ENCODE measurements around the gene ARHGAP12. TPM values are rescaled to one million over a fixed set of nuclear protein-coding genes. Genes with fewer than 3 reads are reported as not detected.

Gene ARHGAP12
- total and polyA plus RNA-seq, 2 donors from 2014 or later, result 15.0 to 30.9 TPM

- Histone ChIP-seq H3K27ac (ENCODE audit: low read depth in 2 of 2, low read length in 2 of 2) (no peak overlapping the region), H3K9me3 (ENCODE audit: control insufficient read depth in 2 of 3, insufficient read depth in 1 of 3, low read length in 3 of 3) (no peaks in the 10 kb centered on the region), H3K9ac (ENCODE audit: low read length in 3 of 3) (no peak overlapping the region), H3K27me3 (ENCODE audit: control insufficient read depth, insufficient read depth, low read length) (no peaks in the 10 kb centered on the region), H3K36me3 (ENCODE audit: control insufficient read depth in 2 of 3, insufficient read depth in 3 of 3, low read length in 3 of 3) (peaks cover 0 to 4% (median 4%) of the 10 kb centered on the region in 3 donors), H3K4me1 (ENCODE audit: control insufficient read depth in 2 of 3, insufficient read depth in 2 of 3, low read depth in 1 of 3, low read length in 3 of 3) (peaks cover 0 to 4% (median 0%) of the 10 kb centered on the region in 3 donors), H3K4me3 (ENCODE audit: low read length in 3 of 3) (no peak overlapping the region)
- no peak for TF ChIP-seq CTCF (IDR thresholded peaks at IDR 0.05; ENCODE audit: borderline replicate concordance, extremely low read depth, insufficient read depth)
- DNase-seq, result no peak
- intact Hi-C loops (cut with DNase I), result no loop called here
- FAIRE-seq, result no peak
These were observed 16.3 kb downstream of the ARHGAP12 start for GRCh38 chr10:31912289-31912688.

GRCh38 chr10:31910016-31910415 lies 18.6 kb downstream of the ARHGAP12 start:
- no peaks in the 10 kb centered on the region for H3K9me3 ChIP-seq (ENCODE audit: control insufficient read depth in 2 of 3, insufficient read depth in 1 of 3, low read length in 3 of 3)
- no peak for TF ChIP-seq CTCF (IDR thresholded peaks at IDR 0.05; ENCODE audit: borderline replicate concordance, extremely low read depth, insufficient read depth)
- H3K4me3 ChIP-seq (ENCODE audit: low read length in 3 of 3), result no peak overlapping the region
- H3K4me1 ChIP-seq (ENCODE audit: control insufficient read depth in 2 of 3, insufficient read depth in 2 of 3, low read depth in 1 of 3, low read length in 3 of 3), result peaks cover 0 to 4% (median 0%) of the 10 kb centered on the region in 3 donors
- intact Hi-C loops (cut with DNase I), result no loop called here
- no peak overlapping the region for H3K9ac ChIP-seq (ENCODE audit: low read length in 3 of 3)
- H3K27me3 ChIP-seq (ENCODE audit: control insufficient read depth, insufficient read depth, low read length), result no peaks in the 10 kb centered on the region
- DNase-seq (no peak), FAIRE-seq (no peak)
- peaks cover 0 to 6% (median 4%) of the 10 kb centered on the region in 3 donors for H3K36me3 ChIP-seq (ENCODE audit: control insufficient read depth in 2 of 3, insufficient read depth in 3 of 3, low read length in 3 of 3)
- no peak overlapping the region for H3K27ac ChIP-seq (ENCODE audit: low read depth in 2 of 2, low read length in 2 of 2)

GRCh38 chr10:31908157-31908556 lies 20.5 kb downstream of the ARHGAP12 start:
- no peak for FAIRE-seq
- Histone ChIP-seq H3K4me3 (ENCODE audit: low read length in 3 of 3) (no peak overlapping the region), H3K27ac (ENCODE audit: low read depth in 2 of 2, low read length in 2 of 2) (no peak overlapping the region), H3K36me3 (ENCODE audit: control insufficient read depth in 2 of 3, insufficient read depth in 3 of 3, low read length in 3 of 3) (peaks cover 0 to 6% (median 4%) of the 10 kb centered on the region in 3 donors), H3K9ac (ENCODE audit: low read length in 3 of 3) (no peak overlapping the region), H3K4me1 (ENCODE audit: control insufficient read depth in 2 of 3, insufficient read depth in 2 of 3, low read depth in 1 of 3, low read length in 3 of 3) (peaks cover 0 to 3% (median 0%) of the 10 kb centered on the region in 3 donors), H3K27me3 (ENCODE audit: control insufficient read depth, insufficient read depth, low read length) (no peaks in the 10 kb centered on the region), H3K9me3 (ENCODE audit: control insufficient read depth in 2 of 3, insufficient read depth in 1 of 3, low read length in 3 of 3) (no peaks in the 10 kb centered on the region)
- TF ChIP-seq CTCF (IDR thresholded peaks at IDR 0.05; ENCODE audit: borderline replicate concordance, extremely low read depth, insufficient read depth), result no peak
- intact Hi-C loops (cut with DNase I), result no loop called here
- no peak for DNase-seq

- Histone ChIP-seq H3K27ac (ENCODE audit: low read depth in 2 of 2, low read length in 2 of 2) (no peak overlapping the region), H3K4me3 (ENCODE audit: low read length in 3 of 3) (no peak overlapping the region), H3K27me3 (ENCODE audit: control insufficient read depth, insufficient read depth, low read length) (no peaks in the 10 kb centered on the region), H3K9me3 (ENCODE audit: control insufficient read depth in 2 of 3, insufficient read depth in 1 of 3, low read length in 3 of 3) (no peaks in the 10 kb centered on the region), H3K36me3 (ENCODE audit: control insufficient read depth in 2 of 3, insufficient read depth in 3 of 3, low read length in 3 of 3) (peaks cover 0 to 6% (median 4%) of the 10 kb centered on the region in 3 donors), H3K9ac (ENCODE audit: low read length in 3 of 3) (no peak overlapping the region), H3K4me1 (ENCODE audit: control insufficient read depth in 2 of 3, insufficient read depth in 2 of 3, low read depth in 1 of 3, low read length in 3 of 3) (no peaks in the 10 kb centered on the region)
- FAIRE-seq, result no peak
- no peak for DNase-seq
- no peak for TF ChIP-seq CTCF (IDR thresholded peaks at IDR 0.05; ENCODE audit: borderline replicate concordance, extremely low read depth, insufficient read depth)
- intact Hi-C loops (cut with DNase I), result no loop called here
These were observed 22.6 kb downstream of the ARHGAP12 start for GRCh38 chr10:31906039-31906438.

Data from kidney (tissue), 14 donors.